Jurkat, Clone E6-1 (cell line): ENCODE measurements around the gene HIC1.

Source experiments
- DNase-seq: peaks from one replicate; pipeline ENCODE4 v3.0.0-alpha.2; 2011; ENCODE audit warnings: low read depth, low spot score
- H3K4me3 ChIP-seq: 2 replicates; pipeline ENCODE4 v1.5.1; 2011; ENCODE audit warnings: mild to moderate bottlenecking, low read length, control low read depth, moderate library complexity

HIC1 gene

DNA sequence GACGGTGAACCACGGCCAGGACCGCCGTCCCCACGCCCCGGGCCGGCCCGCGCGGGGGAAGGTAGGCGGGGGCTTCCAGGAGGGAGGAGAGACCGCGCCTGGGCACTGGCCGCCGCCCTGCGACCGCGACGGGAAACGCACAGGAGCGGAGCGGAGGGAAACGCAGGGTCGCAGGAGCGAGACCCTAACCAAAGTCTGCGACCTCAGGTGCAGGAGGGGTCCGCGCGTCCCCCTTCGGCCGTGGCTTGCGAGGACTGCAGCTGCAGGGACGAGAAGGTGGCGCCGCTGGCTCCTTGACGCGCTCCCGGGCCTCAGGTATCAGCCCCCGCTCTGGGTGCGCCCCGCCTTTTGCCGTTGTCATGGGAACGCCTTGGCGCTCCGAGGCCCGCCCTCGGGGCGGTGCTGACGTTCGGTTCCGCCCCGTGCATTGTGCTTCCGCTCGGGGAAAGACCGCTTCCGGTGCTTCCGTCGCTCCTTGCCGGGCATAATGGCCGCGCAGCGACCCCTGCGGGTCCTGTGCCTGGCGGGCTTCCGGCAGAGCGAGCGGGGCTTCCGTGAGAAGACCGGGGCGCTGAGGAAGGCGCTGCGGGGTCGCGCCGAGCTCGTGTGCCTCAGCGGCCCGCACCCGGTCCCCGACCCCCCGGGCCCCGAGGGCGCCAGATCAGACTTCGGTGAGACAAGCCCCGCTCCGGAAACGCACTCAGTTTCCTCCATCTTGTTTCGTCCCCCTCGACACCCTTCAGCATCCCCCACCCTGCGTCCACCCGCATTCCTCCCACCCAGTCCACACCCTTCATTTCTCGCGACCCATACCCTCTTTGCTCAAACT, 13.1 kb upstream of the HIC1 start, which contains the start of gene OVCA2:
Gene OVCA2 (plus strand): TSS at position 462 of the 829 bp plus-strand sequence. CDS start 26 bp downstream, at position 488.
- DNase-seq: peak; percentile 93
- peak within 1 kb of the TSS; percentile 98 for H3K4me3 ChIP-seq

DNA sequence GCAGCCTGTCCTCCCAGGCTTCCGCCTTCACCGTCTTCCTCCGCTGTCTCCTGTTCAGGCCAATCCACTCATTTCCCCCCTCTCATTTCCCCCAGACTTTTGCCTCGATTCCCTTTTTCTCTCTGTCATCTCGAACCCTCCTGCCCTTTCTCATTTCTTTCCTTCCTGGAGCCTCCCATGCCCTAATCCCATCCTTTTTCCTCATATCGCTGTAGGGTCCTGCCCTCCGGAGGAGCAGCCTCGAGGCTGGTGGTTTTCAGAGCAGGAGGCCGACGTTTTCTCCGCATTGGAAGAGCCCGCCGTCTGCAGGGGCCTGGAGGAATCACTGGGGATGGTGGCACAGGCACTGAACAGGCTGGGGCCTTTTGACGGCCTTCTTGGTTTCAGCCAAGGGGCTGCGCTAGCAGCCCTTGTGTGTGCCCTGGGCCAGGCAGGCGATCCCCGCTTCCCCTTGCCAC, 12.5 kb upstream of the HIC1 start:
- peak overlapping the region; percentile 98 for H3K4me3 ChIP-seq
- DNase-seq: no peak

DNA sequence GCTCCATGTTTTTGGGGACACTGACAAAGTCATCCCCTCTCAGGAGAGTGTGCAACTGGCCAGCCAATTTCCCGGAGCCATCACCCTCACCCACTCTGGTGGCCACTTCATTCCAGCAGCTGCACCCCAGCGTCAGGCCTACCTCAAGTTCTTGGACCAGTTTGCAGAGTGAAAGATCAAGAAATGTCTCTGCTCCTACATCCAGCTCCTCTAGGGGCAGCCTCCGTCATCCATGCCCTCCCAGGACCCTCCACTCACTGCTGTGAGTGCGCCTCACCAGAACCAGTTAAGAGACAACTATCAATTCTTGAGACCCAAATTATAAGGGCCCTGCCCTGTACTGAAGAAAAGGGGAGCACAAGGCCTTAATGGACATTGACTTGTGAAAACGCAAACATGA, 12.0 kb upstream of the HIC1 start:
- H3K4me3 ChIP-seq: peak overlapping the region; percentile 98

DNA sequence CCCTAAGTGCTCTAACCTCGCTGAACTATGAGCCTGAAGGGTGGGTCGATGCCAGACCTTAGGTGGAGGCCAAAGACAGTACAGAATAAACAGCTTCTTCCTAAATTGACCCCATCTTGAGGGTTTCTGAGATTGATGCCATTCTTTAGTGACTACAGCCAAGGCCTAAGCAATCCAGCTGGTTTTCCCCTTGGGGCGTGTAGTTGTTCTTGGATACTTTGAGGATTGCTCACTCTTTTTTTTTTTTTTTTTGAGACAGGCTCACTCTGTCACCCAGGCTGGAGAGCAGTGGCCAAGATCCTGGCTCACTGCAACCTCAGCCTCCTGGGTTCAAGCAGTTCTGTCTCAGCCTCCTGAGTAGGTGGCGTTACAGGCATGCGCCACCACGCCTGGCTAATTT, 11.1 kb upstream of the HIC1 start:
- H3K4me3 ChIP-seq: no peak overlapping the region
- no peak for DNase-seq

More for the DNA sequence above, 12.0 kb upstream of the HIC1 start:
- DNase-seq: no peak

DNA sequence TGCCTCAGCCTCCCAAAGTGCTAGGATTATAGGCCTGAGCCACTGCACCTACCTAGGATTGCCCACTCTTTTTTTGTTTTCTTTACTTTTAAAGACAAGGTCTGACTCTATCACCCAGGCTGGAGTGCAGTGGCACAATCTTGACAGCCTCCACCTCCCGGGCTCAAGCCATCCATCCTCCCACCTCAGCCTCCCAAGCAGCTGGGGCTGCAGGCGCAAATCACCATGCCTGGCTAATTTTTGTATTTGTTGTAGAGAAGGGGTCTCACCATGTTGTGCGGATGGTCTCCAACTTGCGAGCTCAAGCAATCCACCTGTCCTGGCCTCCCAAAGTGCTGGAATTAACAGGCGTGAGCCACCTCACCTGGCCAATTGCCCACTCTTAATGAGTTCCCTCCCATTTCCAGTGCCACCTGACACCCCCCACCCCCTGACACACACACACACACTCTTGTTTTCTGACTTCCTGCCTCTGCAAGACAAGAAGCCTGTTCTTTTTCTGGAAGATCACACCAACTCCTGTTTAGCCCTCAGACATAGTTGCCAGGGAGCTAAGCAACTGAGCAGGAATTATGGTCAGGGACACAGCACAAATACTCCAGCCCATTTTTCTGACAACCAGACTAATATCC, 10.5 kb upstream of the HIC1 start:
- no peak for DNase-seq
- no peak overlapping the region for H3K4me3 ChIP-seq

DNA sequence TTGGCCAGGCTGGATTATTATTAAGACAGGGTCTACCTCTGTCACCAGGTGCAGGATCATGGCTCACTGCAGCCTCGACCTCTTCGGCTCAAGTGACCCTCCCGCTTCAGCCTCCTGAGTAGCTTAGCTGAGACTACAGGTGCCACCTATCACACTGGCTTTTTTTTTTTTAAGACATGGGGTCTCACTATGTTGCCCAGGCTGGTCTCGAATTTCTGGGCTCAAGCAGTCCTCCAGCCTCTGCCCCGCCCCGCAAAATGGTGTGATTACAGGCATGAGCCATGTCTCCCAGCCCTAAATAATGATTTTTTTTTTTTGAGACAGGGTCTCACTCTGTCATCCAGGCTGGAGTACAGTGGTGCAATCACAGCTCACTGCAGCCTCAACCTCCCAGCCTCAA, 7.3 kb upstream of the HIC1 start:
- no peak for DNase-seq
- H3K4me3 ChIP-seq: no peak overlapping the region

DNA sequence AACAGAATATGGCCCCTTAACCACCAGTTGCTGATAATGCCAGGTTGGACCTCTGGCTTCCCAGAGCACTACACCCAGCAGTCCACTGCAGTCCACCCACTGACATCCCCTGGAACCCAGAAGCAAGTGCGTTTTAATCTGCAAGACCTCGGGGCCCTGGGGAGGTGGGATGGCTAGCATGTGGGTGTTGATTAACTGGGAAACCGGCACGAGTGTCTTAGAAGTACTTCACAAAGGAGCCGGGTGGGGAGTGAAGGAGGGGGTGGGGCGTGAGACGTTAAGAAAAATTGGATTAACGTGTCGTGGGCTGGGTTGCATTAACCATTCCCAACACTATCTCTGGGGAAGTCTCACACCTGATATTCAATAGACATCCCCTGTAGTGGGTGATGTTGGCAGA, 6.1 kb upstream of the HIC1 start:
- peak overlapping the region; percentile 67 for H3K4me3 ChIP-seq
- no peak for DNase-seq

DNA sequence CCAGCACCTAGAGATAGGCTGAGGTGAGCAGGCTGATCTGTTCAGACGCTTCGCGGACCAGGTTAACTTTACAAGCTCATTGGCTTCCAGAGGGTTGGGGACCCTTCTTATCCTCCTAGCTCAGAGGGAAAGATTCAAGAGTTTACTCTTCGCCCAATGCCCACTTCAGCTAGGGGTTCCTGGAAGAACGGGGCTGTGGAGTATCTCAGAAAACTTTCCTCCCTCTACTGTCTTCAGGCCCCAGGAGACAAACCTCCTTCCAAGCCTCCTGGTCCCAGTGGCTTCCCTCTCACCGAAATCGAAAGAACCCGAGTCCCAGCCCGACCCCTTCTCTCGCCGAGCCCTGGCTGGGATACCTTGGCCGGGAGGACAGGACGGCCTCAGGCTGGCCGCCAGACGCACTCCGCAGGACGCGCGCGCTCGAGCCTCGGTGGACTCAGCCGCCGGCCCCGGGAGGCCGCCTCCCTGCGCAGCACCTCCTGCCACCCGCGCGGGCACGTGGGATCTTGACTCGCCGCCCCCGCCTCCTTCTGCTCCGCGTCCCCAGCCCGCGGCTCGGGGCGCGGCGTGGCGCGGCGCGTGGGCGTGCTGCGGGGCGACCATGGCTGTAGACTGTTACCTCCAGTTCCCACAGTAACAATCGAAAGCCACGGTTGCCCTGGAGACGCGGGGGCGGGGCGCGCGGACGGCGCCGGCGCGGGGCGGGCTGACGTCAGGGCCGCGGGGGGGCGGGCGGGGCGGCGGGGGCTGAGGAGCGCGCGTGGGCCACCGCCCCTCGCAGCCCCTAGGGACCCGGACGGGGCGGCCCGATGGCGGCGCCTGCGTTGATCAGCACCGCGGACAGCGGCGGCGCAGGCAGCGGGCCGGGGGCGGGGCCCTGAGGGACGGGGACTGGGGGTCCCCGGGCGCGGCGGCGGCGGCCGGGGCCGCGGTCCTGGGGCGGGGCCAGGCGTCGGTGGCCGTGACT, 5.3 kb upstream of the HIC1 start:
- peak overlapping the region; percentile 67 for H3K4me3 ChIP-seq
- DNase-seq: peak; percentile 61

DNA sequence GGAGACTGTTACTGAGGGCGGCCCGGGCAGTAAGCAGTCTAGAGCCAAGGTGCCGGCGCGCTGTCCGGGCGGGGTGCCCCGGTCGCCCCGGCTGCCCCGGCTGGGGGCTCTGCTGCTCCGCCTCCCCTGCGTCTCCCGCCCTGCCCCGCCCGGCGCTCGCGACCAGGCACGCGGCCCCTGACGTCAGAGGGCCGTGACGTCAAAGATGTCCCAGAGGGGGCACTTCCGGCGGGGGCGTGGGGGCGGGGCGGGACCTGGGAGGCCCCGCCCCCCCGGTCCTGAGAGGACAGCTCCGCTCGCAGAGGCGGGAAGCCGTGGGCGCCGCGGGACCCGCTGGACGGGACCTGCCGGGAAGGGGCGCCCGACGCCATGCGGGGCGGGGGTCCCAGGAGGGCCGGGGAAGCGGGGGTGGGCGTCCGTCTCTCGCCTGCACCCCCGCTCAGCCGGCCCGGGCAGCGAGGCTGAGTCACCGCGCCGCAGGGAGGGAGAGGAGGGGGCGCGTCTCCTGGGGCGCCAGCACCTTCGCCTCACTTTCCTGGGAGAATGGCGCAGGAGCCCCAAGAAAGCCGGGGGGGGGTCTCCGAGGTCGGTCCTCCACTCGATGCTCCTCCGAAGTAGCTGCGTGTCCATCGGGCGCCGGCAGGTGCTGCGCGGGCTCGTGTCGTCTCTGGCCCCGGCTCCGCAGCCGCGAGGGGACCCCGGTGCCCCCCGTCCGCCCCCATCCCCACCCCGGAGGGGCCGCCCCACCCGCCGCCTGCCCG, 4.4 kb upstream of the HIC1 start:
- H3K4me3 ChIP-seq: peak overlapping the region; percentile 39
- peak; percentile 57 for DNase-seq

DNA sequence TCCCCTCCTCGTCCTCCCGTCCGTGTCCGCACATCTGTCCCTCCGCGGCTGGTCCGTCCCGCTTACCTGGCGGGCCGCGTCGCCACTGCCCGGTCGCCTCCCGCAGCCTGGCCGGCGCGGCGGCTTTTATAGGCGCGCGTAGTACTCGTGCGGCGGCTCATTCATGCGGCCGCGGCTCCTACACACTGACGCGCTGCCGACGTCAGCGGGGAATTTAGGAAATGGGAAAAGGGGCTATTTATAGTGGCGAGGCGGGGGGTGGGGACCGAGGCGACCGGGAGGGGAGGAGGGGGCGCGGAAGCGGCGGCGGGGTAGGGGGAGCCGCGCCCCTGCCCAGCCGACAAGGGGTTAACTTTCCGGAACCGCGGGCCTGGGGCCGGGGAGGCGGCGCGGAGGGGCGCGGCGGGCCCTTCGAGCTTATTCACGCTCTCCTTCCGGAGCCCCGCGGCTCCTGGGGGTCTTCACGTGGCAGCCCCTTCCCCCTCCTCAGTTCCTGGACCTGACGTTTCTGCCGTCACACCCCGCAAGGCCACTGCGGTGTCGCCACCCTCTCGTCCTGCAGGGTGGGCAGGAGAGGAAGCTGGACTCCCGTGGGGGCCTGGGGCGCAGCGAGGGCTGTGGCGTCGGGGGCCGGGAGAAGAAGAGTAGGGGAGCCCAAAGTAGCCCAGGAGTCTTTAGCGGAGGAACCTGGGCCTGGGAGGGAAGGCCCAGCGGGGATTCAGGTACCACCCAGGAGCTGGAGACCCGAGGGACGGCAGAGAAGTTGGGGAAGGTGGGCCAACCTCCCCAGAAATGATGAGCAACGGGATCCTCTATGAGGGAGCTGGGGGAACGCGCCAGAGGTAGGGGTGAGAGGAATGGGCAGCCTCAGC, 3.6 kb upstream of the HIC1 start:
- no peak for DNase-seq
- peak overlapping the region; percentile 39; the same call in 1 of the 2 replicates for H3K4me3 ChIP-seq

DNA sequence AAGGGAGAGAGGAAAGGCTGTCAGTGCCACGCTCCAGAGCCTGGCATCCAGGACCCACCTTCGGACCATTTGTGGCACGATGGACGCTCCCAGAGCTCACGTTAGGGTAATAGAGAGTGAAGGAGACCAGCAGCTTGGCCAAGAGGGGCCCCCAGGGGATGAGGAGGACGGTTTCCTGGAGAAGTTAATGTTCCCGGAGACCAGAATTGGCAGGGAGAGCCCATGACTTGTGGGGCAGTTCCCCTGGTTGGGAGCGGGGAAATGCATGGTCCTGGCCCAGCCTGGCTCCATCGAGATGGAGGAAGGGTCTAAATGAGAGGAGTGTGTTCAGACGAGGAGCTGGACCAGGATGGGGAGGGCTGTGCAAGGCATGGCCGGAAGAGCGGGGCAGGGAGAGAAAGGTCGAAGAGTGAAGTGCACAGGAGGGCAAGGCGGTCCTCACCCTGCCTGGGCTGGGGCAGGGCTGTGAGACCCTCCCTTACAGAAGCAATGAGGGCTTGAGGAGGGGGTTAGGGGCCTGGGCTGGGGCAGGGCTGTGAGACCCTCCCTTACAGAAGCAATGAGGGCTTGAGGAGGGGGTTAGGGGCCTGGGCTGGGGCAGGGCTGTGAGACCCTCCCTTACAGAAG, 2.9 kb upstream of the HIC1 start:
- no peak overlapping the region for H3K4me3 ChIP-seq
- no peak for DNase-seq

DNA sequence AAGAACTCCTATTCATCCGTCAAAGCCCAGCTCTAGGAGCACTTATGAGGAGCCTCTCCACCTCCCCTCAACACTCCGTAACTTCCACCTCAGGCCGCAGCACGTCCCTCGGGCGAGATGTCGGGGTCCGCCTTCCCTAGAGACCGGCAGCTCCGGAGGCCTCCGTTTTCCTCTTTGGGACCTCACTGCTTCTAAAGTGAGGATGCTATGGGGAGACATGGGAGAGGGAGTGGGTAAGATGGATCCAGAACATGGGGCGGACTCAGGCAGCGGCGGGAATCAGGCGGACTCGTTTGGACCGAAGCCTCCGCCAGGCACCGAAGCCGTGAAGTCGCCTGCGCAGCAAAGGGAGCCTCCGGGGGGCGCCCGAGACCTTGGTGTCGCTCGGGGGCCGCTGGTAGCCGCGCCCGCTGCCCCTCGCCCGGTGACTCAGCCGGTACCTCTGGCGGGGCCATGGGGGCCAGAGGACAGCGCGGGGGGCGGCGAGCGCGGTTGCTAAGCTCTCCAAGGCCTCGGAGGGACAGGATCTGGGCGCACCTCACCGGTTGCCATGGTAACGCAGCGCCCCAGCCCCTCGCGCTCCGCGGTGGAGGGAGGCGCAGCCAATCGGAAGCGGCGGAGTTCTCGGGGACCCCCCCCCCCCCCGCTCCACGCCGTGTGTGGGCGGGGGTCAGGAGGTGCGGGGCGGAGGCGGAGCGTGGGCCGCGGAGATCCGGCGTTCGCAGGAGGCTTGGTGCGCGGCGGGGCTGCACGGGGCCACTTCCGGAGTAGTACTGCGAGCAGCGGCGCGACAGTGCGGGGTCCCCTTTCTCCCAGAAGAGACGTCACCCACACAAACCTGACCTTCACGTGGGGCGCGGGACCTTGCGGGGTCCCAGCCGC, 1.3 kb upstream of the HIC1 start:
- DNase-seq: peak; percentile 51
- peak overlapping the region; percentile 56 for H3K4me3 ChIP-seq

DNA sequence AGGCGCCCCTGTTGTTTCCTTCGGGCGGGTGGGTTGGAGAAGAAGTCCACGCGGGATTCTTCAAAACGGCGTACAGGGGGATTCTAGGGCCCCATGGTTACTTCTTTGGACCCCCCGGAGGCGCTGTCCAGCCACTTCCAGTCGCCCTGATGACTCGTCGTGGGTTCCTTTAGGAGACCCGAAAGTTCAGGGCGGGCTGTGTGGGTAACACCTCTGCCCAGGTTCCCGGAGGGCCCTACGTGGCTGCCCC, 716 bp upstream of the HIC1 start:
- H3K4me3 ChIP-seq: peak overlapping the region; percentile 56
- DNase-seq: no peak

DNA sequence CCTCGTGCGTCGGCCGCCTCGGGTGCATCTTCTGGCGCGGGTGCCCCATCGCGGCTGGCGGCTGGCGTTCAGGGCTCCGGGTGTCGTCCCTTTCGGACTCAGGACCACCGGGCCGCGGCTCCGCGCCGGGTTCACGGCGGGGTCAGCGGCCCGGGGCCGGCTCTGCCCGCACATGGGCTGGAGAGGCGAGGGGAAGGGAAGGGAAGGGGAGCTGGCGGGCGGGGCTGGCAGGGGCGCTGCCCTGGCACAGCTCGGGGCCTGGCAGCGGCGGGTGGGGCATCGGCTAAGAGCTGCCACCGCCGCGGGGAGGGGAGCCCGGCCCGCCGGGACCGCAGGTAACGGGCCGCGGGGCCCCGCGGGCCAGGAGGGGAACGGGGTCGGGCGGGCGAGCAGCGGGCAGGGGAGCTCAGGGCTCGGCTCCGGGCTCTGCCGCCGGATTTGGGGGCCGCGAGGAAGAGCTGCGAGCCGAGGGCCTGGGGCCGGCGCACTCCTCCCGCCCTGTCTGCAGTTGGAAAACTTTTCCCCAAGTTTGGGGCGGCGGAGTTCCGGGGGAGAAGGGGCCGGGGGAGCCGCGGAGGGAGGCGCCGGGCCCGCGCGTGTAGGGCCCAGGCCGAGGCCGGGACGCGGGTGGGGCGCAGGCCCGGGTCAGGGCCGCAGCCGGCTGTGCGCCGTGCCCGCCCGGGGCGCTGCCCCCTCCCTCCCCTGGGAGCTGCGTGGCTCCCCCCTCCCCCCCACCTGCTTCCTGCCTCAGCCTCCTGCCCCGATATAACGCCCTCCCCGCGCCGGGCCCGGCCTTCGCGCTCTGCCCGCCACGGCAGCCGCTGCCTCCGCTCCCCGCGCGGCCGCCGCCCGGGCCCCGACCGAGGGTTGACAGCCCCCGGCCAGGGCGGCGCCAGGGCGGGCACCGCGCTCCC, 646 bp downstream of the HIC1 start:
- H3K4me3 ChIP-seq: peak overlapping the region; percentile 56; the same call in 1 of the 2 replicates
- DNase-seq: no peak

DNA sequence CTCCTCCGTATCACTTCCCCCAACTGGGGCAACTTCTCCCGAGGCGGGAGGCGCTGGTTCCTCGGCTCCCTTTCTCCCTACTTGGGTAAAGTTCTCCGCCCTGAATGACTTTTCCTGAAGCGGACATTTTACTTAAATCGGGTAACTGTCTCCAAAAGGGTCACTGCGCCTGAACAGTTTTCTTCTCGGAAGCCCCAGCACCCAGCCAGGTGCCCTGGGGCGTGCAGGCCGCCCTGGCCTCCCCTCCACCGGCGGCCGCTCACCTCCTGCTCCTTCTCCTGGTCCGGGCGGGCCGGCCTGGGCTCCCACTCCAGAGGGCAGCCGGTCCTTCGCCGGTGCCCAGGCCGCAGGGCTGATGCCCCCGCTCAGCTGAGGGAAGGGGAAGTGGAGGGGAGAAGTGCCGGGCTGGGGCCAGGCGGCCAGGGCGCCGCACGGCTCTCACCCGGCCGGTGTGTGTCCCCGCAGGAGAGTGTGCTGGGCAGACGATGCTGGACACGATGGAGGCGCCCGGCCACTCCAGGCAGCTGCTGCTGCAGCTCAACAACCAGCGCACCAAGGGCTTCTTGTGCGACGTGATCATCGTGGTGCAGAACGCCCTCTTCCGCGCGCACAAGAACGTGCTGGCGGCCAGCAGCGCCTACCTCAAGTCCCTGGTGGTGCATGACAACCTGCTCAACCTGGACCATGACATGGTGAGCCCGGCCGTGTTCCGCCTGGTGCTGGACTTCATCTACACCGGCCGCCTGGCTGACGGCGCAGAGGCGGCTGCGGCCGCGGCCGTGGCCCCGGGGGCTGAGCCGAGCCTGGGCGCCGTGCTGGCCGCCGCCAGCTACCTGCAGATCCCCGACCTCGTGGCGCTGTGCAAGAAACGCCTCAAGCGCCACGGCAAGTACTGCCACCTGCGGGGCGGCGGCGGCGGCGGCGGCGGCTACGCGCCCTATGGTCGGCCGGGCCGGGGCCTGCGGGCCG, 1.6 kb downstream of the HIC1 start:
- no peak for DNase-seq

More for the DNA sequence above, 1.6 kb downstream of the HIC1 start:
- H3K4me3 ChIP-seq: no peak overlapping the region
